HG03378 (cell line): ENCODE measurements around the gene TBC1D8.

Experiments used
- ATAC-seq: cut with Tn5 transposase; IDR thresholded peaks from one replicate; pipeline ENCODE4 v1.9.1; 2021; ENCODE audit warnings: mild to moderate bottlenecking, moderate library complexity; ENCODE audit not compliant: unreplicated experiment

Gene TBC1D8

DNA sequence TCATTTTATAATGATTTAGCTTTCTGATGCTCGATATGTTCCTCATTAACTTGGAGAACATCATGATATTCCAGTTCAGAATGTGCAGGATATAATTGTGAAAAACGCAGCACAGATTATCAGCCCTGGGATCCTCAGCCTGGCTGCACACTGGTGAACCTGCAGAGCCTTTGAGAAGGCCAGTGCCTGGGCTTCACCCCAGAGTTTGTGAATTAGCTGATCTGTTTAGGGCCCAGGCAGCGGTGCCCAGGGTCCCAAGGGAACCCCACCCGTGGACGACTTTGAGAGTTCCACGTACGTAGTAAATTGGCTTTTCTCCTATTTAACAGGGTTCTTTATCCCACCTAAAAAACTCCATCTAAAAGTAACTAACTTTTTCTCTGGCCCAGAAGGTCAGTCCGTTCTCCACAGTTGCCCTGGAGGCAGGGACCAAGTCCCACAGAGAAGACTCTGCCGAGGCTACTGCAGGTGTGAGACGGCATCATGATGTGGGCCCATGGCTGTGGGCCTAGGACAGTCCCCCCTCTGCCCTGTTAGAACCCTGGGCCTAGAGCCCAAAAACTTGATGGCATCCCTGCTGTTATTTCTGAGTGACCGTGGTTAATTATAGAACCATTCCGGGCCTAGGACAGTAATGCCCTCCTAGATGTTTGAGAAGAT lies 188.7 kb downstream of the TBC1D8 start:
- no peak for ATAC-seq

DNA sequence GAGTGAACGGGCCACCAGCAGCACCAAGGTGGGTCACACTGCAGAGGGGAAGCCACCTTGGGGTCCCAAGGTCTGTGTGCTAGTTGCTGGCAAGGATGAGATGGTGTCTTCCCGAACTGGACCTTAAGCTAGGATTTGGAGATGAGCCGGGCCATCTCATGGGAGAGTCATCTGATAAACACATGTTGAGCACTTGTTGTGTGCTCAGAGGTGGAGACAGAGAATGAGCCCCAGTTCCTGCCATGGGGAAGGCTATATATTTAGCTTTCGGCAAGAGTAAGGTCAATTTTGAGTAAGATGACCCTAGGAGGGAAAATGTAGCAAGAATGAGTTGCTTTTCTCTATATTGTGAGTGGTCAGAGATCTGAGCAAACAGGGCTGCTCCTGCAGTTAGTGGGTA lies 190.5 kb downstream of the TBC1D8 start:
- no peak for ATAC-seq

DNA sequence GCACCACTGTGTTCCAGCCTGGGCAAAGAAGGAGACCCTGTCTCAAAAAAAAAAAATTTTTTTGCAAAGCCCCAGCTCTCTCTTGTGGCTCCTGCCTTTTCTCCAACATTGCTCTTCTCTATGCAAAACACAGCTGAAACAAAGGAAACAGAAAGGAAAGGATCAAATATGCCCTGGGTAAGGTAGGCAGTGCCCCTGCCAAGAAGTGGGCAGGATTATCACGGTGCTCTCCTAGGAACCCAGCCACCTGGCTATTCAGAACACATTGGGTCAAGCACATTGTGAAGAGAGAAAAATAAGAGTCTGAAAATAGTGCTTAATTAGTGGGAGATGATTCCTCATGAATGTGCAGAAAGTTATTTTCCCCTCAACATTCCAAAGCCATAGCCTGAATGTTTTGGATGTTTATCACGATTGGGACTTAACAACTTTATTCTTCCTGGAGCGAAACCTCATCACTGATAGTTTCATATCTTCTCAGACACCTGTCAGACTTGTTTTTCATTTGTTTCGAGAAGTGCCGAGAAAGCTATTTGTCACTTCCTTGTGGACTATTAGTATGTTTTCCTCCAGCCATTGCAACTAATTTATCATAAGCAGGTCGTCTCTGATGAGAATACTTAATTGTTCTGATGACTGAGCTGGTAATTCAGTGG lies 191.8 kb downstream of the TBC1D8 start:
- no peak for ATAC-seq

DNA sequence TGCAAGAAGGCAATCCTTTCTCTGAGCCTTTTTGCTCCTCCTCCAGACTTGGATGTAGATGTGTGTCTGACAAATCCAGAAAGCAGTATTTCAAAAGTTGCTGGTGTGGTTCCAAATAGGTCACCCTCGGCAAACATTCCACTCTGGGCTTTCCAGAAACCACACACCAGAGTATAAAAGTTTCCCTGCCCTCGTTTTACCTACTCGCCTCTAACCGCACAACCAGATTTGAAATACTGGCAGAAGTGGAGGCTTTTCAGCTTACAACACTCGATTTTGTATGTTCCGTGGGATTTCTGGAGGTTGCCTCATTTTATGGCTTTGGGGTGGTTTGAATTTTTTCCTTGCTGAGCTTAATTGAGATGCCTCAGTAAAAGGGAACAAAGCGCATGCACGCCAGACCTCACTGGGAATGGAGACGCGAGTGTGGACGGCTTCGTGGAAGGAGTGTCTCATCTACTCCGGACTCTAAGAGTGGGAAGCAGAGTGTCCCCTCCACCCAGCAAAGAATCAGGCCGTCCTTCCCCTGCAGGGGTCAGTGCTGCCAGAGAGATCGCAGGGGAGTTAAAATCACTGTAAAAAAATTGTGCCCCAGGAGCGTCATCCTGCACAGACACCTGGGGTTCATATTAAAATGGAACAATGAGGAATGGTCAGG lies 193.1 kb downstream of the TBC1D8 start:
- no peak for ATAC-seq
